Tibial nerve (tissue), 3 donors: Measurements from ENCODE around the gene ASMTL.

Experiments used
- POLR2A ChIP-seq, 2 donors: fragments of 450-650 bp; IDR thresholded peaks; one replicate each; pipeline ENCODE4 v1.6.1; 2017; ENCODE audit warnings: antibody characterized with exemption in 2 of 2, mild to moderate bottlenecking in 2 of 2, moderate library complexity in 2 of 2
- TF ChIP-seq, protein P1 (sequence below), 5 experiments: fragments of 200-600 bp in 3 of 5; fragments of 450-650 bp in 2 of 5; sonication (generic) in 3 of 5; IDR thresholded peaks; one replicate each; pipeline ENCODE4 v1.5.1; 2016 to 2019; ENCODE audit warnings: antibody characterized with exemption in 5 of 5, mild to moderate bottlenecking in 3 of 5, moderate library complexity in 2 of 5

GRCh38 chrX:1486749-1487361 lies 34.1 kb upstream of the ASMTL start:
- TF ChIP-seq, protein P1, sequence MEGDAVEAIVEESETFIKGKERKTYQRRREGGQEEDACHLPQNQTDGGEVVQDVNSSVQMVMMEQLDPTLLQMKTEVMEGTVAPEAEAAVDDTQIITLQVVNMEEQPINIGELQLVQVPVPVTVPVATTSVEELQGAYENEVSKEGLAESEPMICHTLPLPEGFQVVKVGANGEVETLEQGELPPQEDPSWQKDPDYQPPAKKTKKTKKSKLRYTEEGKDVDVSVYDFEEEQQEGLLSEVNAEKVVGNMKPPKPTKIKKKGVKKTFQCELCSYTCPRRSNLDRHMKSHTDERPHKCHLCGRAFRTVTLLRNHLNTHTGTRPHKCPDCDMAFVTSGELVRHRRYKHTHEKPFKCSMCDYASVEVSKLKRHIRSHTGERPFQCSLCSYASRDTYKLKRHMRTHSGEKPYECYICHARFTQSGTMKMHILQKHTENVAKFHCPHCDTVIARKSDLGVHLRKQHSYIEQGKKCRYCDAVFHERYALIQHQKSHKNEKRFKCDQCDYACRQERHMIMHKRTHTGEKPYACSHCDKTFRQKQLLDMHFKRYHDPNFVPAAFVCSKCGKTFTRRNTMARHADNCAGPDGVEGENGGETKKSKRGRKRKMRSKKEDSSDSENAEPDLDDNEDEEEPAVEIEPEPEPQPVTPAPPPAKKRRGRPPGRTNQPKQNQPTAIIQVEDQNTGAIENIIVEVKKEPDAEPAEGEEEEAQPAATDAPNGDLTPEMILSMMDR (IDR thresholded peaks at IDR 0.05), result no peak
- TF ChIP-seq POLR2A (IDR thresholded peaks at IDR 0.05), result no peak
